Adrenal gland (tissue), 12 donors: ENCODE data around the gene TP73. TPM values are rescaled to one million over a fixed set of nuclear protein-coding genes. Genes with fewer than 3 reads are reported as not detected.

Experiments
- DNase-seq, 7 donors: peaks; one replicate each; pipeline ENCODE4 v3.0.0-alpha.2; 2019 to 2020
- H3K27ac ChIP-seq, 5 donors: fragments of 200-600 bp; sonication (generic) in 4 of 5; 1 replicate in 3 of 5; 2 replicates in 2 of 5; pipeline versions ENCODE4 v1.5.1 to v1.8.0; 2016 to 2020; ENCODE audit warnings: mild to moderate bottlenecking in 1 of 5
- H3K27me3 ChIP-seq: fragments of 200-600 bp; 2 replicates; pipeline ENCODE4 v1.8.0; 2021
- H3K36me3 ChIP-seq, 2 donors: fragments of 200-600 bp; replicated peaks in 1 of 2; 1 replicate in 1 of 2; 2 replicates in 1 of 2; pipeline versions ENCODE4 v1.5.1 to v1.8.0; 2018 to 2022
- H3K4me1 ChIP-seq, 2 donors: fragments of 200-600 bp; replicated peaks in 1 of 2; 1 replicate in 1 of 2; 2 replicates in 1 of 2; pipeline versions ENCODE4 v1.5.1 to v1.8.0; 2018 to 2021
- H3K4me3 ChIP-seq, 4 donors: fragments of 200-600 bp; sonication (generic) in 3 of 4; one replicate each; pipeline ENCODE4 v1.5.1; 2016 to 2018
- H3K9me3 ChIP-seq, 3 donors: fragments of 200-600 bp; sonication (generic) in 1 of 3; replicated peaks in 1 of 3; 1 replicate in 2 of 3; 2 replicates in 1 of 3; pipeline versions ENCODE4 v1.5.1 to v1.8.0; 2016 to 2021
- CTCF ChIP-seq, 6 experiments: fragments of 450-650 bp in 4 of 6; fragments of 200-600 bp in 2 of 6; sonication (generic) in 1 of 6; IDR thresholded peaks; 1 replicate in 5 of 6; 2 replicates in 1 of 6; pipeline versions ENCODE4 v1.5.1 to v1.8.0; 2016 to 2021; ENCODE audit warnings: antibody characterized with exemption in 6 of 6, mild to moderate bottlenecking in 2 of 6, moderate library complexity in 1 of 6
- POLR2A ChIP-seq, 2 donors: fragments of 450-650 bp; IDR thresholded peaks; one replicate each; pipeline ENCODE4 v1.6.1; 2017; ENCODE audit warnings: antibody characterized with exemption in 2 of 2, mild to moderate bottlenecking in 2 of 2, moderate library complexity in 1 of 2
- WGBS, 4 donors: extraction: QIAGEN DNeasy Blood & Tissue Kit in 2 of 4; methylation state at CpG; one replicate each; pipeline versions ENCODE4 v1.1.5 to v1.1.7; 2013 to 2017; 5-methylcytosine and 5-hydroxymethylcytosine counted together
- intact Hi-C, 2 donors: fragments of 100-400 bp; cut with DNase I; formaldehyde crosslinking; loops; one replicate each; pipeline versions ENCODE4 v1.14.1 to v1.15.0; 2022 to 2023
- polyA plus RNA-seq, 3 donors: library from polyadenylated mRNA; stranded (reverse); fragments of 200-250 nt in 2 of 3; fragments of 350-450 nt in 1 of 3; fragmentation: Illumina TruSeq in 1 of 3; extraction: RNeasy Lipid Tissue Mini Kit (QIAGEN cat#74804) in 1 of 3; gene quantifications; one replicate each; pipeline ENCODE4 v1.2.3, GENCODE V29; 2013 to 2014
- total RNA-seq, 9 donors: library from RNA; depleted of rRNA in 4 of 9; stranded (reverse); fragments of >200 nt in 4 of 9; fragments of 120-200 nt in 1 of 9; fragmentation: NEBNext Ultra II Directional in 1 of 9; extraction: Animal tissue kit (Norgen Biotek cat#: 25700) in 1 of 9; gene quantifications; one replicate each; pipeline versions ENCODE4 v1.1.0 to v1.2.4, GENCODE V29; 2013 to 2023
- donor health status: healthy with polysubstance abuse.
- donor health status: Bipolar disorder and iron deficiency.
- donor health status: DM: yes; HTN: yes; CAD: no.
- donor health status: DM: no; HTN: no; CAD: no.
- donor health status: DM: no; HTN: no; CAD: no.
- donor health status: DM: yes; HTN: yes; CAD: no.

The TP73 gene
- total and polyA plus RNA-seq, 12 donors, result 0.03 to 0.22 (median 0.14) TPM; not detected in 6

GRCh38 chr1:3604468-3604974 is 47.8 kb upstream of the TP73 start:
- no peak overlapping the region for H3K27ac ChIP-seq
- no peaks in the 10 kb centered on the region for H3K36me3 ChIP-seq
- H3K27me3 ChIP-seq, result peaks cover 19% of the 10 kb centered on the region
- TF ChIP-seq POLR2A (IDR thresholded peaks at IDR 0.05) (no peak), CTCF (IDR thresholded peaks at IDR 0.05) (no peak)
- WGBS, 4 donors, result 80 to 88% (median 83%) methylated on average over 7 to 8 of the region's 8 CpGs
- intact Hi-C loops, result loop anchor here in 1 of 2 donors (5.0 kb wide), 1 partner anchor 112 kb away; no protein-coding TSS in a partner anchor
- H3K4me3 ChIP-seq, result no peak overlapping the region
- H3K4me1 ChIP-seq, result no peaks in the 10 kb centered on the region
- H3K9me3 ChIP-seq, result no peaks in the 10 kb centered on the region
- no peak for DNase-seq

GRCh38 chr1:3604997-3605823 is 47.1 kb upstream of the TP73 start:
- intact Hi-C loops, result loop anchor here in 1 of 2 donors (5.0 kb wide), 1 partner anchor 113 kb away; no protein-coding TSS in a partner anchor
- Histone ChIP-seq H3K27ac (no peak overlapping the region), H3K9me3 (no peaks in the 10 kb centered on the region), H3K4me1 (no peaks in the 10 kb centered on the region), H3K4me3 (no peak overlapping the region), H3K27me3 (peaks cover 25% of the 10 kb centered on the region), H3K36me3 (no peaks in the 10 kb centered on the region)
- WGBS, 4 donors, result 80 to 93% (median 88%) methylated on average over 7 of the region's 7 CpGs
- TF ChIP-seq CTCF (IDR thresholded peaks at IDR 0.05), result no peak
- no peak for TF ChIP-seq POLR2A (IDR thresholded peaks at IDR 0.05)
- no peak for DNase-seq

DNA sequence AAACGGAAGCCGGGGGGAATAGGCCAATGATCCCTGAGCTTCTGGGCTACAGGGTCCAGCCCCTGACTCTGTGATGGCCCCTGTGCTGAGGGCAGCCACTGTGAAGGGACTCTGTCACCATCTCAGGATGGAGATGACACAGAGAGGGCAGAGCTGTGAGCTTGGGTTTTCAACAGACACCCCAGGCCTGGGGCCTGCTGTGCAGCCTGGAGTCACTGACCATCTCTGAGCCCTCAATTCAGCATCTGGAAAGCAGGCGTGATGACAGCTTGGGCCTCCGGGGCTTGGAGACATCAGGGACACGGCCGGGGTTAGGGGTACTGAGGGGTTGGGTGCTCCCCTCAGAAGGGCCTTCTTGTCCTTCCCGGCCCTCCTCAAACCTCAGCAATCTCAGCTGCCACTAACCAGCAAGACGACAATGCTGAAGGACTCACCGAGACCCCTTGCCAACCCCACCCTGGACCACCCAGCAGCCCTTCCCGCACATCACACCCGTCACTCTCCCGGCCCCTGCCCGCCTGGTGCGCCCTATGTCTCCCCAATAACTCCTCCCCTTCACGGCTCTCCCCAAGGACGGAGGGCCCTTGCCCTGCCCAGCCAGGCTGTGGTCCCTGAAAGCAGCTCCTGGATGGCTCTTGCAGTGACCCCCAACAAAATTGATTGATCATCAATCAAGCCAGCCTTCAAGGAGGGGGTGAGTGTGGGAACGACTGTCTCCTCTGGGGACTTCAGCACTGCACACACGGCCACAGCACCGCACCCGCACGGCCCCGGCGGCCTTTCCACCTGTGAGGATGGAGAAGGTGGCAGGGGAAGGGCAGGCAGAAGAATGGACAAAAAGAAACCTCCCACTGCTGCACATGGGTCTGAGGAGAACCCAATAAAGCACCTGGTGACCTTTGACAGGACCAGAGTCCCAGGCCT is 45.3 kb upstream of the TP73 start:
- DNase-seq, result no peak
- Histone ChIP-seq H3K9me3 (no peaks in the 10 kb centered on the region), H3K27ac (no peak overlapping the region), H3K4me1 (peaks cover 0 to 9% of the 10 kb centered on the region in 2 donors), H3K36me3 (no peaks in the 10 kb centered on the region), H3K4me3 (no peak overlapping the region), H3K27me3 (peaks cover 31% of the 10 kb centered on the region)
- TF ChIP-seq CTCF (IDR thresholded peaks at IDR 0.05) (no peak), POLR2A (IDR thresholded peaks at IDR 0.05) (no peak)
- intact Hi-C loops, result no loop called here
- 76 to 83% (median 78%) methylated on average over 15 to 23 of the region's 23 CpGs for WGBS, 4 donors

- H3K4me1 ChIP-seq, result peaks cover 0 to 9% of the 10 kb centered on the region in 2 donors
- peaks cover 31% of the 10 kb centered on the region for H3K27me3 ChIP-seq
- intact Hi-C loops, result no loop called here
- H3K27ac ChIP-seq, result no peak overlapping the region
- H3K36me3 ChIP-seq, result no peaks in the 10 kb centered on the region
- WGBS, 4 donors, result 80 to 88% (median 83%) methylated on average over 4 to 18 of the region's 18 CpGs
- DNase-seq, result no peak
- TF ChIP-seq POLR2A (IDR thresholded peaks at IDR 0.05), result no peak
- H3K4me3 ChIP-seq, result no peak overlapping the region
- no peaks in the 10 kb centered on the region for H3K9me3 ChIP-seq
Observed at GRCh38 chr1:3607703-3608065, 44.6 kb upstream of the TP73 start.
